ENCODE results near the gene DPEP2. TPM values are rescaled to one million over a fixed set of nuclear protein-coding genes. Genes with fewer than 3 reads are reported as not detected.

DPEP2 gene
- total and polyA plus RNA-seq, 2 of the 13 experiments (the other 11 are each of a cell fraction or from before 2014, with no cell fraction given): 0.18 TPM; not detected in 1

DNA sequence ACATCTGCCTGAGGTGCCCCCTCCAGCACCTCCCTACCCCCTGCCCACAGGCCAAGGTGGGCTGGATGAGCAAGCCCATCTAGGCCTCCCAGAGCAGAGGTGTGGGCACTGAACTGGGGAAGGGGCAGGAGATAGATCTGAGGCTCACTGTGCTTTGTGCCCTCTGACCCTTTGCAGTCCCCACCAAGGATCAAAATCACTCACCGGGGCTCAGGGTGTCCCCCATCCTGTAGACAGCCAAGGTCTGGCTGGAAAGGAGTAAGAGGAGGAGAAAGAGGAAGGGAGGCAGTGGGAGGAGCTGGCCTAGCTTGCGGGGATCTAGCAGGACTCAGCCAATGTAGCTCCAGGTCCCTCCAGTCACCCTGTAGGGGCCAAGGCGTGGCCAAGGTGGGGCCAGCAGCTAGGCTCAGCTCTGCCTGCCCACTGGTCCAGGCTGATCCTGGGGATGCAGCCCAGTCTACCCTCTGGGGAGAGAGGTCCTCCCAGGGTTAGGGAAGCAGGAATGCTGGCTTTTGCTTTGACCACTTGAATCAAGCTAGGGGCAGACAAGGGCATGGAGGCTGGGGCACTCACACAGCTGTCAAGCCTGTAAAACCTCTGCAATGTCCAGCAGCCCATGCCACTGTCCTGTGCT is 32.6 kb downstream of the DPEP2 start (continued):
- no peak for TF ChIP-seq SP1 (IDR thresholded peaks at IDR 0.05)
- no peak; the same call in 1 of the 2 replicates for TF ChIP-seq SP1 (CRISPR knock-in tag; IDR thresholded peaks at IDR 0.05)
- no peak for TF ChIP-seq SCMH1 (CRISPR knock-in tag; IDR thresholded peaks at IDR 0.05; ENCODE audit: borderline replicate concordance)
- peak; percentile 40; the same call in 1 of the 2 replicates for TF ChIP-seq TBX2 (CRISPR knock-in tag; IDR thresholded peaks at IDR 0.05; ENCODE audit: borderline replicate concordance)
- TF ChIP-seq FOXA3 (CRISPR knock-in tag; IDR thresholded peaks at IDR 0.05): no peak
- peak; percentile 53; the same call in 1 of the 2 replicates for TF ChIP-seq ZNF609 (CRISPR knock-in tag; IDR thresholded peaks at IDR 0.05; ENCODE audit: borderline replicate concordance)
- TF ChIP-seq, protein P1, sequence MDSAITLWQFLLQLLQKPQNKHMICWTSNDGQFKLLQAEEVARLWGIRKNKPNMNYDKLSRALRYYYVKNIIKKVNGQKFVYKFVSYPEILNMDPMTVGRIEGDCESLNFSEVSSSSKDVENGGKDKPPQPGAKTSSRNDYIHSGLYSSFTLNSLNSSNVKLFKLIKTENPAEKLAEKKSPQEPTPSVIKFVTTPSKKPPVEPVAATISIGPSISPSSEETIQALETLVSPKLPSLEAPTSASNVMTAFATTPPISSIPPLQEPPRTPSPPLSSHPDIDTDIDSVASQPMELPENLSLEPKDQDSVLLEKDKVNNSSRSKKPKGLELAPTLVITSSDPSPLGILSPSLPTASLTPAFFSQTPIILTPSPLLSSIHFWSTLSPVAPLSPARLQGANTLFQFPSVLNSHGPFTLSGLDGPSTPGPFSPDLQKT (CRISPR knock-in tag; IDR thresholded peaks at IDR 0.05; ENCODE audit: borderline replicate concordance): no peak
- no peak for TF ChIP-seq SMYD3 (CRISPR knock-in tag; IDR thresholded peaks at IDR 0.05)
- 0 out of 2 replicates have a peak, but pooled peaks have one; percentile 9 for TF ChIP-seq ZGPAT (CRISPR knock-in tag; IDR thresholded peaks at IDR 0.05)
- TF ChIP-seq ZFP82 (CRISPR knock-in tag; IDR thresholded peaks at IDR 0.05; ENCODE audit: borderline replicate concordance): no peak
- no peak for TF ChIP-seq ZNF792 (CRISPR knock-in tag; IDR thresholded peaks at IDR 0.05)
- TF ChIP-seq HBP1 (CRISPR knock-in tag; IDR thresholded peaks at IDR 0.05; ENCODE audit: low read depth): no peak
- no peak for TF ChIP-seq ZNF782 (CRISPR knock-in tag; IDR thresholded peaks at IDR 0.05; ENCODE audit: borderline replicate concordance)
- no peak for TF ChIP-seq TERF1 (CRISPR knock-in tag; IDR thresholded peaks at IDR 0.05)
- TF ChIP-seq DNMT3B (CRISPR knock-in tag; conservative IDR thresholded peaks at IDR 0.05): peak; percentile 36; the same call in 1 of the 2 replicates

Measured in HepG2 (cell line).